Upper lobe of right lung (tissue), 1 donor: Measurements from ENCODE around the gene CXCL8. TPM values are rescaled to one million over a fixed set of nuclear protein-coding genes. Genes with fewer than 3 reads are reported as not detected.

Source experiments
- ATAC-seq: fragments of 200-7000 bp; cut with Tn5 transposase; one replicate; pipeline ENCODE4 v1.9.1; 2020; ENCODE audit warnings: mild to moderate bottlenecking, moderate library complexity
- DNase-seq: peaks from one replicate; pipeline ENCODE4 v3.0.0-alpha.2; 2020
- H3K27ac ChIP-seq: fragments of 200-600 bp; one replicate; pipeline ENCODE4 v1.8.0; 2022
- H3K27me3 ChIP-seq: fragments of 200-600 bp; one replicate; pipeline ENCODE4 v1.8.0; 2022; ENCODE audit warnings: mild to moderate bottlenecking
- H3K36me3 ChIP-seq: fragments of 200-600 bp; one replicate; pipeline ENCODE4 v1.8.0; 2022
- H3K4me1 ChIP-seq: fragments of 200-600 bp; one replicate; pipeline ENCODE4 v1.8.0; 2022
- H3K4me3 ChIP-seq: fragments of 200-600 bp; one replicate; pipeline ENCODE4 v1.8.0; 2022; ENCODE audit warnings: mild to moderate bottlenecking
- H3K9me3 ChIP-seq: fragments of 200-600 bp; one replicate; pipeline ENCODE4 v1.8.0; 2022
- intact Hi-C: fragments of 100-400 bp; cut with DNase I; formaldehyde crosslinking; loops from one replicate; pipeline ENCODE4 v1.11.0; 2022
- total RNA-seq: library from RNA; stranded (reverse); fragmentation: NEBNext Ultra II Directional; extraction: Animal tissue kit (Norgen Biotek cat#: 25700); gene quantifications from one replicate; pipeline ENCODE4 v1.2.1, GENCODE V29; 2021
- TF ChIP-seq, protein P1 (sequence below): fragments of 200-600 bp; IDR thresholded peaks from one replicate; pipeline ENCODE4 v1.8.0; 2022; ENCODE audit warnings: antibody characterized with exemption
- donor health status: DM: no; HTN: yes; CAD: no; lungs with severe emphysema.

Gene CXCL8
- total RNA-seq, 1 donor from 2014 or later, result 10.7 TPM

DNA sequence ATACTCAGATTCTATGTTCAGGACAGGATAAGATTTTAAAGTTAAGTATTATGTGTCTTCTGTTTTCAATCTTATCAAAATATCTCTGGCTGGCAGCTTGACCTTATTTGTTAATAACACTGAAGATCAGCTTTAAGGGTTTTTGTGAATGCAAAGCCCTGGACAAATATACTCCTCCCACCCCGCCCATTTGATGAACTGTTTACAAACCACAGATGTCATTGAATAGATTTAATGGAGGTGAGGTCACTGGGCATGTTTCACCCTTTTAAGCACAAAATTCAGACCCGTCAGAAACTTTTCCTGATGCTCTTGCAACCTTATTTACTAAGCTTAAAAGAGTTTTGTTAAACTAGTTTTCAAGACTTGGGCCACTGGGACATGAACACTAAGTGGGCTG is 10.1 kb upstream of the CXCL8 start:
- DNase-seq, result no peak
- no peak for ATAC-seq
- H3K27me3 ChIP-seq, result no peaks in the 10 kb centered on the region
- no peaks in the 10 kb centered on the region for H3K9me3 ChIP-seq
- no peaks in the 10 kb centered on the region for H3K36me3 ChIP-seq
- H3K4me3 ChIP-seq, result no peak overlapping the region
- peaks cover 37% of the 10 kb centered on the region for H3K4me1 ChIP-seq
- intact Hi-C loops, result no loop called here
- H3K27ac ChIP-seq, result no peak overlapping the region
- TF ChIP-seq, protein P1, sequence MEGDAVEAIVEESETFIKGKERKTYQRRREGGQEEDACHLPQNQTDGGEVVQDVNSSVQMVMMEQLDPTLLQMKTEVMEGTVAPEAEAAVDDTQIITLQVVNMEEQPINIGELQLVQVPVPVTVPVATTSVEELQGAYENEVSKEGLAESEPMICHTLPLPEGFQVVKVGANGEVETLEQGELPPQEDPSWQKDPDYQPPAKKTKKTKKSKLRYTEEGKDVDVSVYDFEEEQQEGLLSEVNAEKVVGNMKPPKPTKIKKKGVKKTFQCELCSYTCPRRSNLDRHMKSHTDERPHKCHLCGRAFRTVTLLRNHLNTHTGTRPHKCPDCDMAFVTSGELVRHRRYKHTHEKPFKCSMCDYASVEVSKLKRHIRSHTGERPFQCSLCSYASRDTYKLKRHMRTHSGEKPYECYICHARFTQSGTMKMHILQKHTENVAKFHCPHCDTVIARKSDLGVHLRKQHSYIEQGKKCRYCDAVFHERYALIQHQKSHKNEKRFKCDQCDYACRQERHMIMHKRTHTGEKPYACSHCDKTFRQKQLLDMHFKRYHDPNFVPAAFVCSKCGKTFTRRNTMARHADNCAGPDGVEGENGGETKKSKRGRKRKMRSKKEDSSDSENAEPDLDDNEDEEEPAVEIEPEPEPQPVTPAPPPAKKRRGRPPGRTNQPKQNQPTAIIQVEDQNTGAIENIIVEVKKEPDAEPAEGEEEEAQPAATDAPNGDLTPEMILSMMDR, result no peak

DNA sequence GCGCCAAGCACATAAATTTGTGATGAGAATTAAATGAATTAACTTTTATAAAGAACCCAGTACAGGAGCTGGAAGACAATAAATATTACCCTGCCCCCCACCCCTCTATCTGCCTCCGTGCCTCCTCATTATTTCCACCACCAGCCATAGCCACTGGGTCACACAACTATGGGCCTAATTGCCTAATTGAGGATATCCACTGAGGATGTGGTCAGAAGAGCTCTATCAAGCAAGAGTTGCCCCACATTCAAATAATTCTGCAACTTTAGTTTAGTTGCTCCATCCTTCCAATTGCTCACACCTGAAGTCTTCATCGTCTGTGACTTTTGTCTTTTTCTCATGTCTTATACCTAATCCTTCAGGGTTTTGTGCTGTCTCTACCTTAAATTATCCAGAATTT is 9.5 kb upstream of the CXCL8 start:
- DNase-seq, result no peak
- Histone ChIP-seq H3K27me3 (no peaks in the 10 kb centered on the region), H3K4me3 (no peak overlapping the region), H3K9me3 (no peaks in the 10 kb centered on the region), H3K27ac (no peak overlapping the region), H3K36me3 (no peaks in the 10 kb centered on the region), H3K4me1 (peaks cover 33% of the 10 kb centered on the region)
- intact Hi-C loops, result no loop called here
- ATAC-seq, result peak; percentile 24
- TF ChIP-seq, protein P1, result no peak

DNA sequence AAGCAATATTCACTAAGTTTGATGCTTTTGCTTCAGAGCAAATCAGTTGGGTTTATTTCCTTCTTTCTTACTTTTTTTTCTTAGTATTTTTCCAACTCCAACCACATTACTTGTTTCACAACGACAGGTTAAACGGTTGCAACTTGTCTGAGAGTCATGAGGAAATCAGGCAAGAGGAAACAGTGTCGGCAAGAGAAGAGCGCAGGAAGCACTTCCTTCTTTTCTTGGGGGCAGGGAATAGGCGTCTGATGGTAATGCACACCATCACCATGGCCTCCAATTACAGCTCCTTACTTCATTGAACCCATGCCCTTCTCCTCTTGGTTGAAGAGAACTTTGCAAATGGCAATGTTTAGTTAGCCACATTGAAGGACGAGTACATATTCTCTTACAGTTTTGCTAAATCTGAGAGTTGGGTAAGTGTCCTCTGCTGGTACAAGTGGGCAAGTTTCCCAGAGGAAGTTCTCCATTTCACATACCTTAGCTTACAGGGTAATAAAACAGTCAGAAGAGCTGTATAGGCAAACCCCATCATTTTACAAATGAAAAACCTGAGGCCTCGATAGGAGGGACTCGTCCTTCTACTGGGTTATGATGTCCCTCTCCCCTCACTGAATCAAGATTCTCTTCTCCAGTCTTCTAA is 8.3 kb upstream of the CXCL8 start:
- TF ChIP-seq, protein P1, result no peak
- DNase-seq, result no peak
- H3K4me1 ChIP-seq, result peaks cover 28% of the 10 kb centered on the region
- no peaks in the 10 kb centered on the region for H3K36me3 ChIP-seq
- H3K4me3 ChIP-seq, result no peak overlapping the region
- ATAC-seq, result peak; percentile 70
- intact Hi-C loops, result no loop called here
- H3K27me3 ChIP-seq, result no peaks in the 10 kb centered on the region
- peak overlapping the region; percentile 30 for H3K27ac ChIP-seq
- no peaks in the 10 kb centered on the region for H3K9me3 ChIP-seq

DNA sequence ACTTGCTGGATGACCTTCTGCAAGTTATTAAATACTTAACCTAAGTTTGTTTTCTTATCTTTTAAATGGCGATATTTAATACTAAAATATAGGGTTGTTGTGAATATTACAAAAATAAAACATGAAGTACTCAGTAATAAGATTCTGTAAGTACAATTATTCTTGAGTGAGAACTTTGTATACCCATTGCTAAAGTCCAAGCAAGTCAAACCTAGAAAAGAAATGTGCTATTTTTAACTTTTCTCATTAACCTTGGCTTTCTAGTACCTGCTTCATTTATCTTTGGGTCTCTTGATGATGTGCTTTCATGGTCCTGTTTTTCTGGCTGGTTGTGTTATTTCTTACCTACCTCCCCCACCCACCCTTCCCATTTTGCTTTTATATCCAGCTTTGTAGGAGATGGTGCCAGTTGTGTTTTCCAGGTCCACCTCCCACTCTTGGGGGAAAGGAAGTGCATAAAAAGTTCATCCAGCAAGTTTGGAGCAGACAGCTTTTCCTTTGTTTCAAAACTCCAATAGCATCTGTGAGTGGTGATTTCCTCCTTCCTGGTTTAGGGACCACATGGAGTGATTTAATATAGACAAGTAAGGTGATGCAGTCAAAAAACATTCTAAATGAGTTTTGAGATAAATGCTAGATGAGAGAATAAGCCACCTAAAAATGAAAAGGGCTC is 7.5 kb upstream of the CXCL8 start:
- Histone ChIP-seq H3K4me1 (peaks cover 28% of the 10 kb centered on the region), H3K4me3 (no peak overlapping the region), H3K27ac (no peak overlapping the region), H3K36me3 (no peaks in the 10 kb centered on the region), H3K9me3 (no peaks in the 10 kb centered on the region), H3K27me3 (no peaks in the 10 kb centered on the region)
- ATAC-seq (no peak), DNase-seq (no peak)
- TF ChIP-seq, protein P1, result no peak
- intact Hi-C loops, result no loop called here

DNA sequence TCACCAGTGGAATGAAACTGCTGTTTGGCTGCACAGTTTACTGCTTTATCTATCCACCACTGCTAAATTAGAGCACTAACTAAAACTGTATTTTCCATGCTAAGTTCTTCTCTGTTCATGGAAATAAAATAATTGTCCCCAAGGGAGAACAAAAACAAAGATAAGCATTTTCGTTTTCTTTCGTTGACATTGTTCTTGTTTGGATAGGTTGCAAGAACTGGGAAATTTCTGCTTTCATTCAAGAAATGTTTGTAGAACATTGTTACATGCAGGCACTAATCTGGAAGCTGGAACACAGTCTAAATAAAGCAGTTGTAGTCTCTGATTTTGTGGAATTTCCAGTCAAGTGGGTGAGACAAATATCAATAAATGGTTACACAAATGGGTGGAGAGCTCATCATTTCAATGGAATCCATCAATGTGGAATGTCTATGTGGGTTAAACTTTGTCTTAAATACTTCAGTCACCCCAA is 5.8 kb upstream of the CXCL8 start:
- TF ChIP-seq, protein P1, result no peak
- Histone ChIP-seq H3K9me3 (no peaks in the 10 kb centered on the region), H3K36me3 (no peaks in the 10 kb centered on the region), H3K27ac (no peak overlapping the region), H3K4me1 (peaks cover 28% of the 10 kb centered on the region), H3K4me3 (no peak overlapping the region), H3K27me3 (no peaks in the 10 kb centered on the region)
- DNase-seq, result no peak
- intact Hi-C loops, result no loop called here
- ATAC-seq, result no peak
